Posterior vena cava (tissue), 2 donors: ENCODE results near the gene ABCC8. TPM values are rescaled to one million over a fixed set of nuclear protein-coding genes. Genes with fewer than 3 reads are reported as not detected.
A peak's percentile ranks its signal among the peaks of the same experiment; 100 is the strongest.
"Not testable (repeated sequence)": the region's sequence is repeated elsewhere in the genome, so short reads cannot be mapped to it uniquely, and the experiment has no call there.

Source experiments
- DNase-seq: peaks from one replicate; pipeline ENCODE4 v3.0.0-alpha.2; 2020; ENCODE audit warnings: low spot score
- intact Hi-C, 2 donors: fragments of 100-400 bp; cut with DNase I; formaldehyde crosslinking; loops; one replicate each; pipeline versions ENCODE4 v1.14.1 to v1.14.2; 2022 to 2023
- total RNA-seq, 2 donors: library from RNA; stranded (reverse); fragmentation: NEBNext Ultra II Directional; extraction: Animal tissue kit (Norgen Biotek cat#: 25700); gene quantifications; one replicate each; pipeline ENCODE4 v1.2.1, GENCODE V29; 2021
- donor health status: DM: yes; HTN: yes; CAD: no.
- donor health status: DM: yes; HTN: yes; CAD: no.

Gene ABCC8
- total RNA-seq, 2 donors from 2014 or later = 3.4 to 11.4 TPM

DNA sequence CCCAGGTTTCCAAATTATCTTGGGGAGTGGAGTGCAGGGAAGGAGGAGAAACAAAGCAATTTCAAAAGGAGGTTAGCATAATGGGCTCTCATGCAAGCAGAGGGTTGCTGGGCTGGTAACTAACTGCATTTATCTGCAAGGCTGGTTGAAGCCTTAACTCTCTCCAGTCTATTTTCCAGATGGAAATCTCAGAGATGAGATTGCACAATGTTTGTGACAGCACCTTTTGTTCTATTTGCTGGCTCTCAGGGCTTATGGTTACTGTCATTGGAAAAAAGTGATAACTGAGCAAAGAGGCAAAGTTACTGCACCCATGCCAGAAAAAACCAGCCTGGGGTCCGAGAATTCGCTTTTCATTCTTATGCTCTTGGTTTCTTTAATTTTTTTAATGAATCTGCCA, 33.2 kb downstream of the ABCC8 start:
- intact Hi-C loops = no loop called here
- DNase-seq = no peak

DNA sequence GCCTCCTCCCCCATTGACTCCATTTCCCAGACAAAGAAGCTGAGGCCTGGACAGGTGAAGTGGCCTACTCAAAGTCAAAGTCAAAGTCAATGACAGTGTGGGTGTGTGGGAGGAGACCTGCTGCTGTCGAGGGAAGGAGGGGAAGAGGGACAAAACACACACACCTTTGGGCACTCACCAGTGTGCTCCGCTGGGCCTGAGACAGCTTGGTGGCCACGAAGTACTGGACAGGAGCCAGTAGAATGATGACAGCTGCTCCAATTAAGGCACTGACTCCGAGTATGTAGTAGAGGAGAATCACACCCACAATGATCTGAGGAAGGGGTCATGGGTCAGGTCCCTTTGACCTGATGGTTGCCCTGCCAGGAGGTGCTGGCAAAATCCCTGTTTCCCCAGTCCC, 33.6 kb downstream of the ABCC8 start:
- no peak for DNase-seq
- intact Hi-C loops = no loop called here

DNA sequence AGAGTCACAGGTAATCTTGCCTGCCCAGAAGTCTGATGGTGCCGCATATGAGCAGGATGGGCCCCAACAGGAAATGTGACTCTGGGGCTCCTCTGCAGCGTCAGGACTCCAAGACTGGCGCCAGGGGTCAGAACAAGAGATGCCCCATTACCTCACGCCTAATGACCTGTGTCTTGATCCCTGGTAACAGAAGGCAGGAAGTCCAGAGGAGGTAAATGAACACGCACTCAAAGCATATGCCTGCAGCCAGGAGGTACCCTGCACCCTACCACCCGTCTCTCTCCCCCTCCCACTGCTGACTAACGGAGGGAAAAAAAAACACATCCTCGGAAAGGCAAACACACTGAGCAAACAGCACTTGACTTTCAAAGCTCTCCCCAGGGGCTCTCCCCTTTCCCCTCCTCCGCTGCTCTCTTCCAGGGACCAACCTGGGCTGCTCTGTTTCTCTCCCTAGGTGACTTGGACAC, 37.3 kb downstream of the ABCC8 start:
- DNase-seq = no peak
- intact Hi-C loops = no loop called here

DNA sequence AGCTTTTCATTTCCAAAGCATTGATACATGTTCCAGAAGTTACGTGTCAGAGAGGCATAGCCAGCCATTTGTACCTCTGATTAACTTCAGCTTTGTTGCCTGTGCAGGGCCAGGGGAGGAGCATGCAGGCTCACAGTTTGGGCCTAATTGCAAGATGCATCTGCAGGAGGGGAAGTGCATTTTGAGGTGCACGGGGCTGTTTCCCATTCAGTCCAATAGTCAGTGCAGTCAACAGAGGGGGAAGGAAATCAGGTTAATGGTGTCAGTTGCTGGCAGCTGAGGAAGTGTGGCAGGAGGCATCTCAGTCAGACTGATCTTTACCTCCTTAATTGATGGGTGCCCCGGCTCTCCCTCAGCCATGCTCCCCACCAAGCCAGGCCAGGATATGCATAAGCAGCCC, 39.3 kb downstream of the ABCC8 start:
- intact Hi-C loops = no loop called here
- DNase-seq = no peak

DNA sequence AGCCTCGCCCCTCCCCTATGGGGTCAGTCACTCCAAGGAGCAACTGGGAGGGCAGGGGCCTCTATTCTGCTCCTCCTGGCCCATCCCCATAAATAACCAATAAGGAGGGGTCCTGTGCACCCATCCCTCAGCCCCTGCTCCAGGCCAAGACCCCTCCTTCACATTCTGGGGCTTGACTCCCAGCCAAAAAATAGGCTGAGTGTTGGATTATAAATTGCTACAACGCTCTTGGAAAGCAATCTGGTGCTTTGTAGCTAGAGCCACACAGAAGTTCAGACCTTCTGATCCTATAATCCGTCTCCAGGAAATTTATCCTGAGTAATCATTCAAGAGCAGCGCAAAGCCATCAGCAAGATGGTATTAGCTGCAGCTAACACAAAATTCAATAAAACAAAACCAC, 42.5 kb downstream of the ABCC8 start:
- intact Hi-C loops = no loop called here
- no peak for DNase-seq

DNA sequence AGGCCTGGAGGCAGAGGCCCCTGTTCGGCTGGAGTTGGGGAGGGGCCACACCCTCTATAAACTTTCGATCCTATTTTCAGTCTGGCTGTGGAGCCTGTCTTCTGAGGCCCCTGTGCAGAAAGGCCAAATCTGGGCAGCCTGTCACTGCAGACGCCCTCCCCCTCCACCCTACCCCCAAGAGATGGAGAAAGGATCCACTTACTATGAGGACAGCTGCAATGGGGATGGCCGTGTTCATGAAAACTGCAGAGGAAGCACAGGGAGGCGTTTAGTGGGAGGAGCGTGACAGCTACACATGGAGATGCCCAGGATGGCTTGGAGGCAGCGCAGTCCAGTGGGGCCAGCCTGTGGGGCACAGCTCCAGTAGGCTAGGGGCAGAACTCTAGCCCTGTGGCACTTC, 44.6 kb downstream of the ABCC8 start:
- intact Hi-C loops = no loop called here
- no peak for DNase-seq

DNA sequence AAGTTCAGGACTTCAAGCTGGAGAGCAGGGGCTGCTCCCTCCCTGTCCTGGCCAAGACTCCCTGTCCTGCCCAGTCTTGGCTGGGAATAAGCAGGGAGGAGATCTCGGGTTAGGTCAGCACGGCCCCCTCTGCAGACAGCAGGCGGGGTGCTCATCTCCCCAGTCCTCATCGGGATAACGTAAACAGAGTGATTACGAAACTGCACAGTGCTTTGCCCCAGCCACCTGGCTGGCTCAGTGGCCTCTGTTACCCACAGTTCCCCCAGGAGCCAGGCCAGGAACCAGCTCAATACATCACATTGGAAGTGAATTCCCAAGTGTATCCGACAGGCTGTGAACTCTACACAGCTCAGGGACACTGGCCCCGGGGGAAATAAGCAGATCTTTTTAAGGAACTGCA, 45.5 kb downstream of the ABCC8 start:
- intact Hi-C loops = no loop called here
- DNase-seq = no peak

DNA sequence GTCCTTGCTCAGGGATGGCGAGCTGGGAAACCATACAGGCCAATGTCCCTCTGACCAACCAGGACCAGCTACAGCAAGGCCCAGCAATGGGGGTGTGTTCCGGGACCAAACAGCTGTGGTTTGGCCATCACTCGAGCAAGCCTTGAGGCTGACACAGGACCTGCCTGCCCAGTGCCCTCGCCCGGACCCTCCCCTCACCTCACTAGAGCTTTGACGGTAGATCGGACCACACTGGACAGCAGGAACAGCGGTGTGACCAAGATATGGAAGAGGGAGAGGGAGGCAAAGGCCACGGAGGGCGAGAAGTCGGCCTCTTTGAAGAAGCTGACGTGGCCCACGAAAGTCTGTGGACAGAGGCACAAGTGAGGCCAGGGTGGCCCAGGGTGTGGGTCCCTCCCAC, 46.0 kb downstream of the ABCC8 start:
- intact Hi-C loops = no loop called here
- DNase-seq = no peak

DNA sequence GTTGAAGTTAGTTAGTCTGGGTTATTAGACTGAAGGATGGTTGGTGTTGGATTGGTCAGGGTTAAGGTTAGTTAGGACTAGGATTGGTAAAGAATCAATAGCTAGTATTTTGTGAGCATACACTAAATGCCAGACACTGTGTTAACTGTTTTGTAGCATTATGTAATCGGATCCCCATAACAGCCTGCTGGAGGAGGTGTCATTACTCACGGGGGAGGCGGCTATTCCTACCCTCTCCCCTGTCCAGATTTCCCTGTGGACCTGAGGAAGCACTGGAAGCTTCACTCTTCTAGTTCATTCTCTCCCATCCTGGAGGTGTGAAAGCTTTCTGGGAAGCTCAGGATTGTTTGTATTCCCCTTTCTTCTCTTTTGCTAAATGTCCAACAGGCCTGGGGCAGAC, 47.7 kb downstream of the ABCC8 start:
- intact Hi-C loops = no loop called here

DNA sequence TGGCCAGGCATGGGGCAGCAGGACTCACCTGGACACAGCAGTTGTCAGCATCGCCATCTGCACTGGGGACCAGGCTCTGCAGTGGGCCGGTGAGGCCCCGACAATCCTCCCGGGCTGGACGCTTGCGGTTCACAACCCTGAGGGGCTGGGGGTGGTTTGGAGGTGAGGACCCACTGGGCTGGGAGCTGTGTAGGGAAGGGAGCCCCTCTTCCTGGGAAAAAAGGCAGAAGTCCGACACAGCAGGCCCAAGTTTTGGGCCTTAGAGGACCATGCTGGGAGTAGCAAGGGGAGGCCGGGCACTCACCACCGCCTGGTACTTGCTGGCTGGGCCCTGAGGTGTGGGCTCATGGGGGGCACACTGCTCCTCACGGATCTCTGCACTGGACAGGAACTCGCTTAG, 48.4 kb downstream of the ABCC8 start:
- no peak for DNase-seq
- intact Hi-C loops = no loop called here

More for the DNA sequence above, 47.7 kb downstream of the ABCC8 start:
- no peak for DNase-seq

DNA sequence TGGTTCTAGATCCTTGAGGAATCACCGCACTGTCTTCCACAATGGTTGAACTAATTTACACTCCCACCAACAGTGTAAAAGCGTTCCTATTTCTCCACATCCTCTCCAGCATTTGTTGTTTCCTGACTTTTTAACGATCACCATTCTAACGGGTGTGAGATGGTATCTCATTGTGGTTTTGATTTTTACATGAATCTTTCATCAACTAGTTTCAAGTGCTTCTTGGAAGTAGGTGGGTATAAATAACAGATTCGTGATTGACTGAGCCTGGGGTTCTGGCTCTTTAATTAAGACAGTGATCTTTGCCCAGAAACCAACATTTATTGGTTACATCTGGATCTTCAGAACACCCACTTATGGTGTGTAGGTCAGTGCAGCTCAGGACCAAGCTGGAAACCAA, 50.4 kb downstream of the ABCC8 start:
- intact Hi-C loops, DNase-seq: not testable (repeated sequence)

DNA sequence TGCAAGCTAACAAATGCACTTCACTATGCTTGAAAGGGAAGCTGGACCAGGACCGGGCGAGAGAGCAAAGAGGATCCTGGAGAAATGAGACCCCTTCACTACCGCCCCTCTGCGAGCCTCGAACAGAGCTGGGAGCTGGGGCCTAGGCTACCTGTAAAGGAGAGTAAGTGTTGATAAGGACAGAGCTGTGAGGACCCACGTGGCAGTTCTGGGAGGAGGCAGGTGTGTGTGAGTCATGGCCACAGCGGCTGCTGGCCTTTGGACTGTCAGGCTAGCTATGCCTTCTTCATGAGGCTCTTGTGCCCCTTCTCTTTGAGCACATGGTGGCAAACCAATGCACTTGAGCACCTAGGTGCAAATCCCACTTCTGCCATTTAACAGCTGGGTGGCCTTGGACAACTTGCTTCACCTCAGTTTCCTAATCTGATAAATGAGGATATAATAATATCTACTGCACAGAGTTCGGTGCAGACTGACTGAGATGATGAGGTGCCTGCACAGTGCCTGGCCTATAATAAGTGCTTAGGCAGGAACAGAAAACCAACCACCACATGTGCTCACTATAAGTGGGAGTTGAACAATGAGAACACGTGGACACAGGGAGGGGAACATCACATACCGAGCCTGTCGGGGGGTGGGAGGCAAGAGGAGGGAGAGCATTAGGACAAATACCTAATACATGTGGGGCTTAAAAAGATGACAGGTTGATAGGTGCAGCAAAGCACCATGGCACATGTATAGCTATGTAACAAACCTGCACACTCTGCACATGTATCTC, 52.9 kb downstream of the ABCC8 start:
- DNase-seq = no peak
- intact Hi-C loops = no loop called here

DNA sequence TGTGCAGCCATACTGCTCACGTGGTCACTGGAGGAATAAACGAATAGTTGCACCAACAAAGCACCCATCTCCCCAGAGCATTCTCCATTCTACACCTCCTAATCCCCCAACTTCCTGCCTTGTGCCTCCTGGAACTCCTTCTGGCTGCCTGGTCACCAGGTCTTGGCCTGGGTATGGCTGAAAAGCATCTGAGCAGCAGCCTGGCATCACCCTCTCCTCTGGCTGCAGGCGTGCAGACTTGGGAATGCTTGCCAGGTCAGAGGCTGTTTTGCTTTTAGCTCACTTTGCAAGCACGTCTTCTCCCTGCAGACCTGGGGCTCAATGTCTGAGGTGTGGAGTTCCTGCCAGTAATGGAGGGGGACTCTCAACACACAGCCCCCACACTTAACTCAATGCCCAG, 54.9 kb downstream of the ABCC8 start:
- intact Hi-C loops = no loop called here
- DNase-seq = no peak

DNA sequence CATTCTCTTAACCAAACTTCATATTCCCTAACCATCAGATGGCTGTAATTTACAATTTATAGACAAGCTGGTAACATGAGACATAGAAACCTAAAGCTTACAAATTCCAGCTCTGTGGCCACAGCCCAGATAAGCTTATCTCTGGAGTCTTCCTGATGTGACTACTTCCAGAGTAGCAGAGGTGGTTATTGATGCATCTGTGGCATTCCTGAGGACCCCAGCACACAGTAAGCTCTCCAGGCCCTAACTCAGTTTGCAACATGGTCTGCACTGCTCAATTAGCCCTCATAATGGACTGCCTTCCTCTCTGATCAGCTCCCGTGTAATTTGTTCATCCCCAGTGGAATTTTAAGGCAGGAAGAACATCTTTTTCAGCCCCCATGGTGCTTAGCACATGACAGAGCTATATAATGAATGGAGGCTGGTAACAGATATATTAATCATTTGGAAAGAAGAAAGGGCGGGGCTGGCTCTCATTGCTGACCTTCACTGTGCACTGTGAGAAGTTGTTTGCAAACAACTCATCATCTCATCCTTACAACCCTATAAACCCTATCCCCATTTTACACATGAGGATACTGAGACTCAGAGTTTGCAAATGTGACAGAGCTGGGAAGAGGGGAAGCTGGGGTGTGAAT, 58.1 kb downstream of the ABCC8 start:
- DNase-seq = no peak
- intact Hi-C loops = no loop called here

DNA sequence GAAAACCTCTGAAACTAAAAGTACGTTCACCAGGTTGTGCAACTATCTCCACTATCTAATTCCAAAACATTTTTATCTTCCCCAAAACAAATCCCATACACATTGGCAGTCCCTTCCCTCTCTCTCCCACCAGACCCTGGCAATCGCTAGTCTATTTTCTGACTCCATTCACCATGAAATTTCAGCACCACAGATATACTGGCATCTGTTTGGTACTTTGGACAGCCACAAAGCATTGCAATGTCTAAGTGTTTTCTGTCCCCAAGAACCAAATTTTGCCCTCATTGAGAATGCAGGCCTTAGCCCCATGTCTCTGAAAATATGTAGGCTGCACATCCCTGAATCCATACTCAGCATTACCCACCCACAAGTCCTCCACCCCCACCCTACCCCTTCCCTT, 60.2 kb downstream of the ABCC8 start:
- intact Hi-C loops = no loop called here
- DNase-seq = no peak

DNA sequence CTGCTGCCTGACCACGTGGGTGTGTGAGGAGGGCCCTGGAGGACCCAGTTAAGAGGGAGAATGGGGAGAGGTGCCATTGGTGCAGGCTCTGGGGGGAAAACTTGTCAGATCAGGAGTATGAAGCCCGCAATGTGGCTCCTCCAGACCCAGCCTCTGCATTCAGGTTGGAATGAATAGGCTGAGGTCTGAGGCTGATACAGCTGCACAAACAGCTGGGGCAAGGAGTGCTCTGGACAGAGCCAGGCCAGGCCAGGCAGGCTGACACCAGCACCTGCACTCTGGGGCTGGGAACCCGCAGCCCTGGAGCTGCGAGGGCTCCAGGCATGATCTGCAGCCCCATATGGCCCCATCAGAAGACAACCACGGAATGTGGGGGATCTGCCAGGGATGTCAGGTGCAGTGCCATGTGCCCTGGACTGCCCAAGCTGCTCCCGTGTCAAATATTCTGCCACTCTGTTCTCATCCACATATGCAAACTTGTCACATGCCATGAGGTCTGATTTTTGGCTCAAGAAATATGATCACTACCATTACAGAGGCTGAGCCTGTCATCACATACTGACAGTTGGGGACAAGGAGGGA, 61.0 kb downstream of the ABCC8 start:
- DNase-seq = peak; percentile 58
- intact Hi-C loops = no loop called here

DNA sequence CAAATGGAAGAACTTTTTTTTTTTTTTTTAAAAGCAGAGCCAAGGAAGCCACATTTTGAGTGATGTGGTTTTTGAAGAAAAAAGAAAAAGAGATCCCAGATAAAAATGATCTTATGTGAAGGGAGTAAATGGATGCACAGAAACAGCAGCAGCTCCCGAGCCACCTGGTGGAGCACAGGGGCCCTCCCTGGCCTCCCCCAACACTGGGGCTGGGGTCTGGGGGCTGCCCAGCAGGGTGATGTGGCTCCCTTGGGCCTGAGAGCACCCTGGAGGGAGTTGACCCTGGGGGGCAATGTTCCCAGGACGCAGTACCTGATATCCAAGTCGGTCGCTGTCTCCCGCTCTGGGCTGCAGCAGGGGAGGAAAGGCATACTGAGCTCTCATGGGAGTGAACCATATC, 61.7 kb downstream of the ABCC8 start:
- intact Hi-C loops = no loop called here
- DNase-seq = peak; percentile 37

DNA sequence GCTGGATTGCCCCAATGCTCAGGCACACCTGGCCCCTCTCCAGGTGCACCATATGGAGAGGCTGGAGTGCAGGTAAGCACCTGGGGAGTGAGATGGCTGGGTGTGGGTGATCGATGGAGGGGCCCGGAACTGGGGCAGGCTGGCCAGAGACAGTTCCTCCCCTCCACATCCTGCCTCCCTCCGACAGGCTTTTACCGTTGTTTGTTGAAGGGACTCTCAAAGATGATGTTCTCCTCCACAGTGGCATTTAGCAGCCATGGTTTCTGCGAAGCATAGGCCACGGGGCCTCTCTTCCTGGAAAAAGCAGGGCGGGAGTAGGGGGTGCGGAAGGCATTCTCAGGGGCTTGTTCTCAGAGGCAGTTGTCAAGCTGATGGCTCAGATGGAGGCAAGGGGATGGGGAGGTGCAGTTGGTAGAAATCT, 62.3 kb downstream of the ABCC8 start:
- DNase-seq = peak; percentile 56
- intact Hi-C loops = no loop called here

DNA sequence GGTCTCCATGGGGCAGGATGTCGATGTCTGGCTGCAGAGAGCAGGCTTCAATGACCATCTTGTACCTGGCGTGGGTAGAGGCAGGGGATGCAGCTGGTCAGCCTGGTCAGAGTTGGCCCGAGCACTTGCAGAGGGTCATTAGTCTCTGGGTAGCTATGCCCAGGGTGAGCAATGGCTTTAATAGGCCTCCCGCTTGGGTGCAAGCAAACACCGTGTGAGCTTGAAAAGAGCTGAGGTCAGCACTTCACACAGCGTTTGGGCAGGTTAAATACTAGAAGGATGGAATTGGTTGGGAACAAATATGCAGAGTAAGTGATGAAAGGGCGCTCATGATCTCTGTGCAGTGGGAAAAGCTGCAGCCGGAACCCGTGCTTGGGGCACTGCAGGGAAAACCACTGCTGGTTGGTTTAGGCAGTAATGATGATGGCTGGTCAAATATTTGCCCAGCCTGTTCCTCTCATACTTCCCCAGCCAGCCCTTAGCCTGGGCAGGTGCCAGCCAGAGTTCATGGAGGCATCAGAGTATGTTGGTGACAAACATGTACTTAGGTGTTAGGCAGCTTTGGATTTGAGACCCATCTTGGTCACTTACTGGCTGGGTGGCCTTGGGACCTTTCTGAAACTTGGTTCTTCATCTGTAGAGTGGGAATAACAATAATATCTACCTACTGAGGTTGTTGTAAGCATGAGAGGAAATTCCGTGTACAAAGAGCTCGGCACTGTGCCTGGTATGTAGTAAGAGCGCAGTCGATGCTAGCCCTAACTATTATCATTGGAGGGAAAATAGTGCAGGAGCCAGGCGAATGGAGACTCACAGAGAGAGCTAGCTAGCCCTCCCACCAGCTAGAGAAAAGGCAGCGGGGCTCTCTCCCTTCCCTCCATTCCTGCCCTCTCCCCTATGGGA, 63.0 kb downstream of the ABCC8 start:
- intact Hi-C loops = no loop called here

More for the DNA sequence above, 63.0 kb downstream of the ABCC8 start:
- DNase-seq = peak; percentile 58
